ENCODE results near the gene NUDC. TPM values are rescaled to one million over a fixed set of nuclear protein-coding genes. Genes with fewer than 3 reads are reported as not detected.

NUDC gene
- total and polyA plus RNA-seq, 2 of the 4 experiments (the other 2 are of a cell fraction): 34.8 to 89.8 TPM

GRCh38 chr1:26961826-26962225 is 40.3 kb downstream of the NUDC start:
- peak overlapping the region; percentile 26; the same call in 1 of the 2 replicates for H3K23ac ChIP-seq (ENCODE audit: low read depth, low read length)
- no TSS peak for BruUV-seq (replicated peaks)
- H3K4me1 ChIP-seq (ENCODE audit: control insufficient read depth, insufficient read depth, low read length): peaks cover 22% of the 10 kb centered on the region
- no peak overlapping the region for H4K5ac ChIP-seq (ENCODE audit: low read depth, low read length)
- dilution Hi-C loops (cut with HindIII; ENCODE audit: low sequenced_read_pairs, unreplicated experiment) (no loop called here), in situ Hi-C loops (cut with MboI; ENCODE audit: low sequenced_read_pairs) (loop anchor here (5.0 kb wide), 1 partner anchor 135 kb away; no protein-coding TSS in a partner anchor), intact Hi-C loops (cut with micrococcal nuclease) (no loop called here)
- peak overlapping the region; percentile 30; the same call in 1 of the 2 replicates for H3K56ac ChIP-seq (ENCODE audit: extremely low read depth, insufficient read depth, low read length)
- peaks cover 2% of the 10 kb centered on the region; the same call in 1 of the 2 replicates for H3K9me3 ChIP-seq (ENCODE audit: control insufficient read depth, insufficient read depth, low read length)
- no peaks in the 10 kb centered on the region for H3K36me3 ChIP-seq (ENCODE audit: control insufficient read depth, insufficient read depth, low read length)
- H3K4me3 ChIP-seq (ENCODE audit: insufficient read depth, low read depth, low read length): no peak overlapping the region
- peak overlapping the region; percentile 72 for H2BK5ac ChIP-seq (ENCODE audit: low read depth, low read length, poor library complexity, severe bottlenecking)
- H3K79me1 ChIP-seq (ENCODE audit: low read depth in 1 of 2, low read length in 2 of 2): no peaks in the 10 kb centered on the region
- ChIA-PET CTCF (interaction anchor here (0.8 to 1.6 kb wide), 2 partner anchors 32 to 84 kb away, joined by 3 read pairs; partner anchors contain the start of gene TRNP1), POLR2A (ENCODE audit: unreplicated experiment) (interaction anchor here (0.9 kb wide), 1 partner anchor 12 kb away, joined by 4 read pairs; no protein-coding TSS in a partner anchor)
- peak overlapping the region; percentile 6; the same call in 1 of the 3 replicates for H2BK15ac ChIP-seq (ENCODE audit: low read depth, low read length)
- no peak overlapping the region for H3K14ac ChIP-seq (replicated peaks; ENCODE audit: low read depth, low read length)
- ATAC-seq (ENCODE audit: low read depth) (peak; percentile 92), DNase-seq (peak; percentile 98)
- 14% methylated on average over 3 of the region's 3 CpGs; no CpG with 5 or more reads in 1 of the 2 experiments for WGBS, 2 experiments (ENCODE audit: extremely low coverage in 2 of 2, insufficient read length in 1 of 2)
- H4K91ac ChIP-seq (ENCODE audit: insufficient read depth, low read depth, low read length): peak overlapping the region; percentile 10; the same call in 1 of the 2 replicates
- H2BK20ac ChIP-seq (ENCODE audit: low read depth, low read length): peak overlapping the region; percentile 86
- H3K9me1 ChIP-seq (ENCODE audit: insufficient read depth, low read length): peaks cover 10% of the 10 kb centered on the region
- peak overlapping the region; percentile 19; the same call in 1 of the 2 replicates for H3K4ac ChIP-seq (ENCODE audit: low read depth, low read length)
- H4K20me1 ChIP-seq (ENCODE audit: insufficient read depth, low read length): peaks cover 3% of the 10 kb centered on the region; the same call in 1 of the 2 replicates
- peaks cover 11% of the 10 kb centered on the region for H3K27me3 ChIP-seq (ENCODE audit: control insufficient read depth, insufficient read depth, low read length)
- H4K8ac ChIP-seq (ENCODE audit: low read depth in 2 of 2, low read length in 2 of 2): peak overlapping the region in 1 of 2 experiments; percentile 77; a peak in 2 of 4 replicates
- H3K4me2 ChIP-seq (ENCODE audit: low read depth, low read length): peak overlapping the region; percentile 71; the same call in 1 of the 2 replicates
- peak overlapping the region; percentile 73 for H2AK5ac ChIP-seq (ENCODE audit: low read depth, low read length)
- no peak overlapping the region for H2AFZ ChIP-seq (replicated peaks; ENCODE audit: low read length, poor library complexity)
- no peak overlapping the region for H2AK9ac ChIP-seq (replicated peaks; ENCODE audit: low read depth, low read length, poor library complexity)
- H3K9ac ChIP-seq (ENCODE audit: low read depth, low read length): no peak overlapping the region
- H2BK120ac ChIP-seq (ENCODE audit: low read depth, low read length): peak overlapping the region; percentile 78
- no peak overlapping the region; the same call in 1 of the 2 replicates for H3K18ac ChIP-seq (ENCODE audit: low read depth, low read length)
- H3K27ac ChIP-seq (ENCODE audit: insufficient read depth, low read length): peak overlapping the region; percentile 50
- TF ChIP-seq RCOR1 (IDR thresholded peaks at IDR 0.05; ENCODE audit: insufficient replicate concordance, low read length) (peak; percentile 93), RFX5 (IDR thresholded peaks at IDR 0.05; ENCODE audit: low read depth, low read length) (no peak), USF2 (IDR thresholded peaks at IDR 0.05; ENCODE audit: low read depth, low read length) (no peak), BHLHE40 (IDR thresholded peaks at IDR 0.05; ENCODE audit: low read depth, low read length) (peak; percentile 62), MAFK (IDR thresholded peaks at IDR 0.05; ENCODE audit: low read depth, low read length) (0 out of 2 replicates have a peak, but pooled peaks have one; percentile 2), CEBPB (IDR thresholded peaks at IDR 0.05; ENCODE audit: low read depth, low read length) (peak; percentile 100), RAD21 (IDR thresholded peaks at IDR 0.05; ENCODE audit: low read length) (no peak), POLR2A (IDR thresholded peaks at IDR 0.05; ENCODE audit: low read depth, low read length) (no peak), MAZ (IDR thresholded peaks at IDR 0.05; ENCODE audit: borderline replicate concordance, low read depth, low read length) (no peak), FOS (IDR thresholded peaks at IDR 0.05; ENCODE audit: low read depth, low read length) (peak; percentile 80), SMC3 (IDR thresholded peaks at IDR 0.05; ENCODE audit: low read depth, low read length) (no peak), NFE2L2 (IDR thresholded peaks at IDR 0.05; ENCODE audit: low read depth, low read length) (no peak), CHD1 (IDR thresholded peaks at IDR 0.05; ENCODE audit: low read depth, low read length) (peak; percentile 69; the same call in 1 of the 2 replicates), MXI1 (IDR thresholded peaks at IDR 0.05; ENCODE audit: borderline replicate concordance, low read depth, low read length) (no peak)
- TF ChIP-seq, protein P1, sequence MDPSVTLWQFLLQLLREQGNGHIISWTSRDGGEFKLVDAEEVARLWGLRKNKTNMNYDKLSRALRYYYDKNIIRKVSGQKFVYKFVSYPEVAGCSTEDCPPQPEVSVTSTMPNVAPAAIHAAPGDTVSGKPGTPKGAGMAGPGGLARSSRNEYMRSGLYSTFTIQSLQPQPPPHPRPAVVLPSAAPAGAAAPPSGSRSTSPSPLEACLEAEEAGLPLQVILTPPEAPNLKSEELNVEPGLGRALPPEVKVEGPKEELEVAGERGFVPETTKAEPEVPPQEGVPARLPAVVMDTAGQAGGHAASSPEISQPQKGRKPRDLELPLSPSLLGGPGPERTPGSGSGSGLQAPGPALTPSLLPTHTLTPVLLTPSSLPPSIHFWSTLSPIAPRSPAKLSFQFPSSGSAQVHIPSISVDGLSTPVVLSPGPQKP (IDR thresholded peaks at IDR 0.05; ENCODE audit: borderline replicate concordance, low read depth, low read length): no peak

All from IMR-90 (cell line).